ENCODE measurements around the gene ADAMTS15.
"Not testable (repeated sequence)": the region's sequence is repeated elsewhere in the genome, so short reads cannot be mapped to it uniquely, and the experiment has no call there.

Gene ADAMTS15

DNA sequence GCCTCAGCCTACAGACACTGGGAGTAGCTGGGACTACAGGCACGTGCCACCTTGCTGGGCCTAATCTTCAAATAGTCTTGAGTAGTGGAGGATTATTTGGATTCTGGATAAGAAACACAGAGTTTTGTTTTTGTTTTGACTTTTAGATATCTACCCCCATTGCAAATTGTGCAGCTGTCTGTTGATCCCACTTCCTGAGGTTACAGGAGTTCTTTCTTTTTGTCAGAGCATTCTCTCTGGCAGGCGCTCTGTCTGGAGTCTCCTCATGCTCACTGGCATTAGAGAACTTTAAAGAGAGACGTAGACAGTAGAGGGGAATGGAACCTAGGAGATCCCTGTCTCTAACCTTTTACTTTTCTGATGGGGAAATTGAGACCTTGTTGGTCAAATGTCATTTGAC, 12.3 kb upstream of the ADAMTS15 start:
- no peak for TF ChIP-seq CTCF (IDR thresholded peaks at IDR 0.05; ENCODE audit: insufficient read depth, missing control alignments)
- DNase-seq (ENCODE audit: insufficient read length, low spot score) (no peak), FAIRE-seq (no peak)

- TF ChIP-seq CTCF (IDR thresholded peaks at IDR 0.05; ENCODE audit: insufficient read depth, missing control alignments): no peak
- FAIRE-seq: no peak
- no peak for DNase-seq (ENCODE audit: insufficient read length, low spot score)
Observed at GRCh38 chr11:130437848-130438247, 10.6 kb upstream of the ADAMTS15 start.

DNA sequence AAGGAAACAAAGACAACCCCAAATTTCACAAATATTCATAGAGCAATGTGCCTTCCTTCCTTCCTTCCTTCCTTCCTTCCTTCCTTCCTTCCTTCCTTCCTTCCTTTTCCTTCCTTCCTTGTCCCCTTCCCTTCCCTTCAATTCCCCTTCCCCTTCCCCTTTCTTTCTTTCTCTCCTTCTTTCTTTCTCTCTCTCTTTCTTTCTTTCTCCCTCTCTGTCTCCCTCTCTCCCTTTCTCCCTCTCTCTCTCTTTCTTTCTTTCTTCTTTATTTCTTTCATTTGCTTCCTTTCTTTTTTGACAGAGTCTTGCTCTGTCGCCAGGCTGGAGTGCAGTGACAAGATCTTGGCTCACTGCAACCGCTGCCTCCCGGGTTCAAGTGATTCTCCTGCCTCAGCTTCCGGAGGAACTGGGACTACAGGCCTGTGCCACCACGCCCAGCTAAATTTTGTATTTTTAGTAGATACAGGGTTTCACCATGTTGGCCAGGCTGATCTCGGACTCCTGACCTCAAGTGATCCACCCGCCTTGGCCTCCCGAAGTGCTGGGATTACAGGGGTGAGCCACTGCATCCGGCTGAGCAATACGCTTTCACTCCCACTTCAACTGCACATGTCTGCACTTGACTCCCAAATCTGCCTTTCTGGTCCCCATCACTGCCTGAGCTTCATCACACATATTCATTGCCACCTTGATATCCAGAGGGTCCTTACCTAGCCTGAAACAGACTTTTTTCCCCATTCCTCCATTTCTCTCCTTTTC, 9.9 kb upstream of the ADAMTS15 start:
- FAIRE-seq; DNase-seq (ENCODE audit: insufficient read length, low spot score): not testable (repeated sequence)

DNA sequence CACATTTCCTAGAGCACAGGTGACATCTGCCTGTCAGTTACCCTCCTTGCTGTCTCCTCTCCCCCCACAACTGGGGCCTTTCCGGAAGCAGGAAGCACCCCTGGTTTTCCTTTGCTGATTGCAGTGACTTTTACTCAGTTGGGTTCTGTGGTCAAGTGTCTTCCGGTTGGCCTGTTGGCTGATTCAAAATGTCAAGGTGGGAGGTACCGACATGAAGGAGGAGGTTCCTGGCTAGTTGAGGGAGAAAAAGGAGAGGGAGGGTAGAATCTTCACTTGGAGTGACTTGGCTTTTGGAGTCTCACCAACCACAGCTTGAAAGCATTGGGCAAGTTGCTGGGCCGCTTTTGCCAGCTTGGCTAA, 9.3 kb upstream of the ADAMTS15 start:
- no peak for FAIRE-seq
- no peak for TF ChIP-seq CTCF (IDR thresholded peaks at IDR 0.05; ENCODE audit: insufficient read depth, missing control alignments)

GRCh38 chr11:130439876-130440275, 8.6 kb upstream of the ADAMTS15 start:
- no peak for TF ChIP-seq CTCF (IDR thresholded peaks at IDR 0.05; ENCODE audit: insufficient read depth, missing control alignments)
- no peak for DNase-seq (ENCODE audit: insufficient read length, low spot score)
- no peak for FAIRE-seq

More for the DNA sequence above, 9.3 kb upstream of the ADAMTS15 start:
- no peak for DNase-seq (ENCODE audit: insufficient read length, low spot score)

DNA sequence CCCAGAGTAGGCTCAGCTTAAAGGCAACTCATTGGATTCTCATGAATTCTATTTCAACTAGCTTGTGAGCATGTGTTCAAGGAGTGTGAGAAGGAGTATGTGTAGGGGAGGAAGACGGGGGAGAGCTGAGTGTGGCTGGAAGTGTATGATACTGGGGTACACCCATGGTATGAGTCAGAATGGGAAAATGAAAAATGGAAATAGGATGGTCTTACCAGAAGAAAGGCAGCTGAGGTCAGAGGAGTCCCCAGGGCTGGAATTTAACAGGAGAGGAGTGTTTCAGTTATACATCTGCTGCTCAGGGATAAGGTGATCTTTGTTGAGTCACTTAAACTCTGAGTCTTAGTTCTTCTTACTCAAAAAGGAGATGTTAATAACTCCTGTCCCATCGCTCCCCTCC, 6.7 kb upstream of the ADAMTS15 start:
- no peak for TF ChIP-seq CTCF (IDR thresholded peaks at IDR 0.05; ENCODE audit: insufficient read depth, missing control alignments)
- FAIRE-seq (no peak), DNase-seq (ENCODE audit: insufficient read length, low spot score) (no peak)

- DNase-seq (ENCODE audit: insufficient read length, low spot score) (no peak), FAIRE-seq (no peak)
- TF ChIP-seq CTCF (IDR thresholded peaks at IDR 0.05; ENCODE audit: insufficient read depth, missing control alignments): no peak
Observed at GRCh38 chr11:130442737-130443136, 5.7 kb upstream of the ADAMTS15 start.

DNA sequence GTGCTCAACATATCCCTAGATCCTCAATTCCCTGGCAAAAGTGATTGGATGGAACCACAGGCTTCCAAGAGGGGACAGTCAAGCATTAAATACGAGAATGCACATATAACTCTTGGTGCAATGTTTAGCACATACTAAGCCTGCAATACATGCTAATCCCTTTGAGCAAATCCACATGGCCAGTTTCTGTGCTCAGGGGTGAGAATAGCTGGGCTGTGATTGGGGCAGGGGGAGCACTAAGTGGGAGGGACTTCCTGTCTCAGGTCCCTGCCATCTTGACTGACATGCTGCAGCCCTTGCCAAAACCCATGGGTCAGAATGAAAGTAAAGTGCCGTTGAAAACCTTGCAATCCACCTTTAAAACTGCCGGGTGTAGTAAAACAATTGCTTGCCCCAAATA, 2.7 kb upstream of the ADAMTS15 start:
- TF ChIP-seq CTCF (IDR thresholded peaks at IDR 0.05; ENCODE audit: insufficient read depth, missing control alignments): no peak

More for the DNA sequence above, 2.7 kb upstream of the ADAMTS15 start:
- DNase-seq (ENCODE audit: insufficient read length, low spot score): no peak
- FAIRE-seq: no peak
